Neuronal stem cell (in vitro differentiated cells): ENCODE measurements around the gene MGAT4C.

Experiments
- DNase-seq: peaks from one replicate; pipeline ENCODE4 v3.0.0-alpha.2; 2013; ENCODE audit warnings: low spot score
- H2AFZ ChIP-seq: one replicate; pipeline ENCODE4 v1.6.1; 2013; ENCODE audit warnings: mild to moderate bottlenecking, low read length, inconsistent platforms
- H2AK5ac ChIP-seq: 2 replicates; pipeline ENCODE4 v1.6.1; 2013; ENCODE audit warnings: low read depth, mild to moderate bottlenecking, inconsistent platforms, low read length, moderate library complexity, mixed read lengths
- H2BK120ac ChIP-seq: 2 replicates; pipeline ENCODE4 v1.6.1; 2013; ENCODE audit warnings: low read depth, mild to moderate bottlenecking, inconsistent platforms, low read length, moderate library complexity, mixed read lengths
- H2BK12ac ChIP-seq: one replicate; pipeline ENCODE4 v1.6.1; 2013; ENCODE audit warnings: low read length, inconsistent platforms
- H2BK15ac ChIP-seq: 2 replicates; pipeline ENCODE4 v1.6.1; 2013; ENCODE audit warnings: mild to moderate bottlenecking, low read length, inconsistent platforms, mixed read lengths
- H2BK5ac ChIP-seq: one replicate; pipeline ENCODE4 v1.6.1; 2013; ENCODE audit warnings: inconsistent platforms, mild to moderate bottlenecking, low read length, moderate library complexity
- H3K14ac ChIP-seq: one replicate; pipeline ENCODE4 v1.6.1; 2013; ENCODE audit warnings: low read length, inconsistent platforms
- H3K18ac ChIP-seq: 2 replicates; pipeline ENCODE4 v1.6.1; 2013; ENCODE audit warnings: low read length, inconsistent platforms
- H3K23ac ChIP-seq: 2 replicates; pipeline ENCODE4 v1.6.1; 2013; ENCODE audit warnings: low read depth, mild to moderate bottlenecking, mixed read lengths, low read length, inconsistent platforms; ENCODE audit not compliant: poor library complexity
- H3K27ac ChIP-seq: replicated peaks from 3 replicates; pipeline ENCODE4 v1.5.1; 2013; ENCODE audit warnings: low read length, inconsistent platforms
- H3K27me3 ChIP-seq, 3 experiments: 2 replicates each; pipeline ENCODE4 v1.6.1; 2013; ENCODE audit warnings: low read length in 3 of 3, mild to moderate bottlenecking in 2 of 3, inconsistent platforms in 1 of 3, low read depth in 1 of 3, mixed read lengths in 1 of 3, moderate library complexity in 1 of 3; ENCODE audit not compliant: control insufficient read depth in 3 of 3, insufficient read depth in 3 of 3
- H3K36me3 ChIP-seq, 2 donors: replicated peaks in 1 of 2; 2 replicates each; pipeline ENCODE4 v1.6.1; 2013; ENCODE audit warnings: low read length in 2 of 2; ENCODE audit not compliant: control insufficient read depth in 2 of 2, insufficient read depth in 2 of 2
- H3K4ac ChIP-seq: 2 replicates; pipeline ENCODE4 v1.6.1; 2013; ENCODE audit warnings: inconsistent platforms, mild to moderate bottlenecking, low read length, moderate library complexity
- H3K4me1 ChIP-seq, 2 donors: 1 replicate in 1 of 2; 2 replicates in 1 of 2; pipeline ENCODE4 v1.6.1; 2013; ENCODE audit warnings: low read length in 2 of 2, low read depth in 1 of 2; ENCODE audit not compliant: control insufficient read depth in 2 of 2, insufficient read depth in 1 of 2
- H3K4me2 ChIP-seq: one replicate; pipeline ENCODE4 v1.6.1; 2013; ENCODE audit warnings: mild to moderate bottlenecking, low read length, inconsistent platforms; ENCODE audit not compliant: insufficient read depth, poor library complexity, severe bottlenecking
- H3K4me3 ChIP-seq, 2 donors: 2 replicates each; pipeline ENCODE4 v1.5.1; 2013; ENCODE audit warnings: low read length in 2 of 2, mild to moderate bottlenecking in 2 of 2, inconsistent platforms in 1 of 2, moderate library complexity in 1 of 2
- H3K79me1 ChIP-seq: one replicate; pipeline ENCODE4 v1.6.1; 2013; ENCODE audit warnings: low read depth, mild to moderate bottlenecking, inconsistent platforms, low read length, moderate library complexity
- H3K9ac ChIP-seq: one replicate; pipeline ENCODE4 v1.6.1; 2013; ENCODE audit warnings: mild to moderate bottlenecking, low read depth, low read length, inconsistent platforms; ENCODE audit not compliant: poor library complexity
- H3K9me3 ChIP-seq, 2 donors: replicated peaks in 1 of 2; 2 replicates each; pipeline versions ENCODE3 to v1.6.1; 2013; ENCODE audit warnings: low read length in 2 of 2, mild to moderate bottlenecking in 2 of 2, inconsistent platforms in 1 of 2, low read depth in 1 of 2, mixed read lengths in 1 of 2, moderate library complexity in 1 of 2; ENCODE audit not compliant: control insufficient read depth in 2 of 2, insufficient read depth in 1 of 2
- H4K8ac ChIP-seq: one replicate; pipeline ENCODE4 v1.6.1; 2013; ENCODE audit warnings: low read depth, mild to moderate bottlenecking, inconsistent platforms, low read length, moderate library complexity
- H4K91ac ChIP-seq: one replicate; pipeline ENCODE4 v1.6.1; 2013; ENCODE audit warnings: low read length, low read depth, mild to moderate bottlenecking, inconsistent platforms; ENCODE audit not compliant: poor library complexity
- WGBS, 2 donors: extraction: QIAGEN DNeasy Blood & Tissue Kit; methylation state at CpG; one replicate each; pipeline ENCODE4 v1.1.7; 2013; ENCODE audit warnings: missing lambda C conversion rate in 2 of 2, mixed read lengths in 1 of 2; ENCODE audit not compliant: insufficient read length in 2 of 2, insufficient replicate concordance in 1 of 2; ENCODE audit errors: extremely low coverage in 2 of 2; 5-methylcytosine and 5-hydroxymethylcytosine counted together

Gene MGAT4C

GRCh38 chr12:86186449-86186848 lies 69.7 kb downstream of the MGAT4C start:
- peak overlapping the region; percentile 54 for H2AFZ ChIP-seq
- H3K18ac ChIP-seq: no peak overlapping the region
- no peak overlapping the region for H2BK120ac ChIP-seq
- H2AK5ac ChIP-seq: no peak overlapping the region
- H3K4me3 ChIP-seq: no peak overlapping the region
- H4K91ac ChIP-seq: no peak overlapping the region
- H3K36me3 ChIP-seq: no peaks in the 10 kb centered on the region
- no peak overlapping the region for H3K9ac ChIP-seq
- no peak overlapping the region for H3K14ac ChIP-seq
- H3K79me1 ChIP-seq: no peaks in the 10 kb centered on the region
- WGBS, 2 donors: no CpG with 5 or more reads among the region's 2 CpGs
- H3K4me1 ChIP-seq: peaks cover 0 to 3% of the 10 kb centered on the region in 2 donors
- no peak overlapping the region for H2BK15ac ChIP-seq
- H3K27me3 ChIP-seq: no peaks in the 10 kb centered on the region
- DNase-seq: no peak
- no peak overlapping the region for H3K4ac ChIP-seq
- no peak overlapping the region for H4K8ac ChIP-seq
- no peak overlapping the region for H3K23ac ChIP-seq
- H3K4me2 ChIP-seq: no peak overlapping the region
- H2BK12ac ChIP-seq: no peak overlapping the region
- H3K27ac ChIP-seq: no peak overlapping the region
- H2BK5ac ChIP-seq: no peak overlapping the region
- no peaks in the 10 kb centered on the region for H3K9me3 ChIP-seq

GRCh38 chr12:86179855-86180254 lies 76.3 kb downstream of the MGAT4C start:
- H3K18ac ChIP-seq: no peak overlapping the region
- no CpG with 5 or more reads among the region's 1 CpG for WGBS, 2 donors
- no peak overlapping the region for H3K9ac ChIP-seq
- DNase-seq: no peak
- H2AK5ac ChIP-seq: no peak overlapping the region
- no peak overlapping the region for H4K8ac ChIP-seq
- no peaks in the 10 kb centered on the region for H3K4me1 ChIP-seq
- H2BK12ac ChIP-seq: no peak overlapping the region
- no peaks in the 10 kb centered on the region for H3K79me1 ChIP-seq
- no peak overlapping the region for H3K4me2 ChIP-seq
- H3K27me3 ChIP-seq: no peaks in the 10 kb centered on the region
- H3K36me3 ChIP-seq: no peaks in the 10 kb centered on the region
- H3K4ac ChIP-seq: no peak overlapping the region
- no peak overlapping the region for H3K27ac ChIP-seq
- no peak overlapping the region for H2AFZ ChIP-seq
- H2BK5ac ChIP-seq: no peak overlapping the region
- H2BK15ac ChIP-seq: no peak overlapping the region
- no peak overlapping the region for H3K23ac ChIP-seq
- no peak overlapping the region for H4K91ac ChIP-seq
- no peak overlapping the region for H2BK120ac ChIP-seq
- no peaks in the 10 kb centered on the region for H3K9me3 ChIP-seq
- H3K14ac ChIP-seq: no peak overlapping the region
- H3K4me3 ChIP-seq: no peak overlapping the region

GRCh38 chr12:86174188-86174587 lies 82.0 kb downstream of the MGAT4C start:
- H4K8ac ChIP-seq: no peak overlapping the region
- H2AK5ac ChIP-seq: no peak overlapping the region

GRCh38 chr12:86172913-86173443 lies 83.2 kb downstream of the MGAT4C start:
- H3K23ac ChIP-seq: no peak overlapping the region
- H2AK5ac ChIP-seq: no peak overlapping the region
- H3K4me2 ChIP-seq: no peak overlapping the region
- H2AFZ ChIP-seq: no peak overlapping the region
- no peak overlapping the region for H3K9ac ChIP-seq
- no peaks in the 10 kb centered on the region for H3K36me3 ChIP-seq
- H3K18ac ChIP-seq: no peak overlapping the region
- H2BK5ac ChIP-seq: no peak overlapping the region
- H3K79me1 ChIP-seq: no peaks in the 10 kb centered on the region
- no peak overlapping the region for H3K4me3 ChIP-seq
- no peak overlapping the region for H4K8ac ChIP-seq
- no peak overlapping the region for H3K27ac ChIP-seq
- H3K4ac ChIP-seq: no peak overlapping the region
- H3K9me3 ChIP-seq: no peaks in the 10 kb centered on the region
- no CpG with 5 or more reads among the region's 2 CpGs for WGBS, 2 donors
- DNase-seq: no peak
- no peak overlapping the region for H4K91ac ChIP-seq
- H3K4me1 ChIP-seq: no peaks in the 10 kb centered on the region
- H3K27me3 ChIP-seq: no peaks in the 10 kb centered on the region
- no peak overlapping the region for H2BK12ac ChIP-seq
- no peak overlapping the region for H3K14ac ChIP-seq
- H2BK15ac ChIP-seq: no peak overlapping the region
- H2BK120ac ChIP-seq: no peak overlapping the region

More at GRCh38 chr12:86174188-86174587, 82.0 kb downstream of the MGAT4C start:
- no peaks in the 10 kb centered on the region for H3K36me3 ChIP-seq
- no peak overlapping the region for H2AFZ ChIP-seq
- DNase-seq: no peak
- H4K91ac ChIP-seq: no peak overlapping the region
- no peak overlapping the region for H3K9ac ChIP-seq
- H2BK12ac ChIP-seq: no peak overlapping the region
- no peak overlapping the region for H2BK15ac ChIP-seq
- no CpG with 5 or more reads among the region's 2 CpGs for WGBS, 2 donors
- H3K4ac ChIP-seq: no peak overlapping the region
- no peak overlapping the region for H3K27ac ChIP-seq
- H2BK5ac ChIP-seq: no peak overlapping the region
- H3K4me3 ChIP-seq: no peak overlapping the region
- H3K18ac ChIP-seq: no peak overlapping the region
- H2BK120ac ChIP-seq: no peak overlapping the region
- no peak overlapping the region for H3K14ac ChIP-seq
- H3K23ac ChIP-seq: no peak overlapping the region
- H3K4me1 ChIP-seq: no peaks in the 10 kb centered on the region
- H3K27me3 ChIP-seq: no peaks in the 10 kb centered on the region
- no peaks in the 10 kb centered on the region for H3K79me1 ChIP-seq
- H3K4me2 ChIP-seq: no peak overlapping the region
- H3K9me3 ChIP-seq: no peaks in the 10 kb centered on the region
